Heart left ventricle (tissue), 16 donors: ENCODE data around the gene IDI2. TPM values are rescaled to one million over a fixed set of nuclear protein-coding genes. Genes with fewer than 3 reads are reported as not detected.

ENCODE experiments used
- ATAC-seq, 4 donors: fragments of 200-7000 bp; cut with Tn5 transposase; one replicate each; pipeline ENCODE4 v1.9.1; 2020 to 2022; ENCODE audit warnings: moderate library complexity in 4 of 4, mild to moderate bottlenecking in 3 of 4, moderate number of reproducible peaks in 1 of 4
- DNase-seq, 5 donors: peaks; one replicate each; pipeline ENCODE4 v3.0.0-alpha.2; 2020
- H3K27ac ChIP-seq, 12 donors: fragments of 200-600 bp; sonication (generic) in 4 of 12; one replicate each; pipeline versions ENCODE4 v1.5.0 to v1.8.0; 2016 to 2022; ENCODE audit warnings: mild to moderate bottlenecking in 2 of 12
- H3K27me3 ChIP-seq, 9 donors: fragments of 200-600 bp; sonication (generic) in 2 of 9; one replicate each; pipeline versions ENCODE4 v1.5.1 to v1.8.0; 2016 to 2022; ENCODE audit warnings: mild to moderate bottlenecking in 3 of 9
- H3K36me3 ChIP-seq, 9 donors: fragments of 200-600 bp; sonication (generic) in 2 of 9; one replicate each; pipeline versions ENCODE4 v1.5.0 to v1.8.0; 2018 to 2022; ENCODE audit warnings: mild to moderate bottlenecking in 2 of 9
- H3K4me1 ChIP-seq, 12 donors: fragments of 200-600 bp; sonication (generic) in 4 of 12; one replicate each; pipeline versions ENCODE4 v1.5.0 to v1.8.0; 2016 to 2022; ENCODE audit warnings: mild to moderate bottlenecking in 3 of 12
- H3K4me3 ChIP-seq, 12 donors: fragments of 200-600 bp; sonication (generic) in 4 of 12; one replicate each; pipeline versions ENCODE4 v1.5.0 to v1.8.0; 2017 to 2022; ENCODE audit warnings: mild to moderate bottlenecking in 9 of 12, moderate library complexity in 4 of 12
- H3K9me3 ChIP-seq, 12 donors: fragments of 200-600 bp; sonication (generic) in 4 of 12; one replicate each; pipeline versions ENCODE4 v1.5.0 to v1.8.0; 2016 to 2022; ENCODE audit warnings: mild to moderate bottlenecking in 1 of 12
- POLR2A ChIP-seq, 2 donors: fragments of 450-650 bp; IDR thresholded peaks; one replicate each; pipeline ENCODE4 v1.6.1; 2017; ENCODE audit warnings: antibody characterized with exemption in 2 of 2, mild to moderate bottlenecking in 2 of 2, moderate library complexity in 2 of 2
- WGBS, 4 donors: extraction: QIAGEN DNeasy Blood & Tissue Kit in 2 of 4; methylation state at CpG; one replicate each; pipeline versions ENCODE4 v1.1.5 to v1.1.7; 2013 to 2018; 5-methylcytosine and 5-hydroxymethylcytosine counted together
- intact Hi-C, 10 donors: fragments of 100-400 bp; cut with DNase I; formaldehyde crosslinking; loops; one replicate each; pipeline versions ENCODE4 v1.11.1 to v1.14.2; 2022
- polyA plus RNA-seq, 2 donors: library from polyadenylated mRNA; stranded (reverse); fragments of 200-250 nt; gene quantifications; one replicate each; pipeline ENCODE4 v1.2.3, GENCODE V29; 2013
- total RNA-seq, 9 donors: library from RNA; depleted of rRNA in 2 of 9; stranded (reverse); fragments of >200 nt in 2 of 9; fragmentation: NEBNext Ultra II Directional in 3 of 9; extraction: Animal tissue kit (Norgen Biotek cat#: 25700) in 3 of 9; gene quantifications; one replicate each; pipeline versions ENCODE4 v1.1.0 to v1.2.4, GENCODE V29; 2016 to 2023
- TF ChIP-seq, protein P1 (sequence below), 12 donors: fragments of 200-600 bp; sonication (generic) in 4 of 12; IDR thresholded peaks; one replicate each; pipeline versions ENCODE4 v1.5.0 to v1.8.0; 2018 to 2022; ENCODE audit warnings: antibody characterized with exemption in 12 of 12, mild to moderate bottlenecking in 5 of 12
- donor health status: ischemic (EF 13 %, LVEDD 7.1; RV severe dilation, severe dysfunction).
- donor health status: healthy with polysubstance abuse.
- donor health status: DM: no; HTN: yes; CAD: no.
- donor health status: DM: no; HTN: no; CAD: no.
- donor health status: ischemic (EF 25% LVEDD 6.9; RV normal size, moderate dysfunction).
- donor health status: ischemic (EF 25% LVEDD 5.7; RV mildly dilated, moderate dysfunction).
- donor health status: healthy.
- donor health status: DM: yes; HTN: yes; CAD: no.
- donor health status: ischemic (EF 35%, LVEDD 5.7; RV mildly dilated, moderate dysfunction).
- donor health status: nonischemic (EF 11% LVEDD 7.7; RV severe dilation, severe dysfunction).
- donor health status: DM: yes; HTN: yes; CAD: no.
- donor health status: PGD.
- donor health status: ischemic (EF 29% LVEDD 5.4; RV normal size, mild dysfunction).
- donor health status: nonischemic (EF 23%, LVEDD 6.1; RV moderate dilation, normal function).

Gene IDI2
- total and polyA plus RNA-seq, 11 donors, result 0.18 to 0.72 (median 0.28) TPM; not detected in 4

DNA sequence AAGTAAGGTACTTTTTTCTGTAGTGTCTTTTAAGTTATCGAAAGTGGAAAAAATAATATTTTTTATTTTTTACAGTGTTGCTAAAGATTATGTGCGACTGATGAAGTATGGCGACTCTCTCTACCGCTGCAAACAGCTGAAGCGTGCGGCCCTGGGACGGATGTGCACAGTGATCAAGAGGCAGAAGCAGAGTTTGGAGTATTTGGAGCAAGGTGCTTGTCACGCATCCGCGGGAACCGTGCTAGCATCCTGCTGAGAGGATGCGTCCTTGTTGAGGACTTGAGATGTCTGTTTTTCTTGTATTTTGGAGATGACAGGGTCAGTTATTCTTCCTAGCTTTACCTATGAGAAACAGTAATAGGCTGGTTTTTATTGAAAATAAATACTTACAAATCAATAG is 29.6 kb downstream of the IDI2 start:
- Histone ChIP-seq H3K9me3 (no peaks in the 10 kb centered on the region), H3K4me3 (no peak overlapping the region), H3K27me3 (no peaks in the 10 kb centered on the region), H3K27ac (no peak overlapping the region), H3K4me1 (no peaks in the 10 kb centered on the region), H3K36me3 (peaks cover 0 to 88% (median 84%) of the 10 kb centered on the region in 9 donors)
- no peak for ATAC-seq
- intact Hi-C loops, result no loop called here
- DNase-seq, result no peak
- 93 to 97% (median 97%) methylated on average over 12 of the region's 12 CpGs for WGBS, 4 donors
- TF ChIP-seq, protein P1, sequence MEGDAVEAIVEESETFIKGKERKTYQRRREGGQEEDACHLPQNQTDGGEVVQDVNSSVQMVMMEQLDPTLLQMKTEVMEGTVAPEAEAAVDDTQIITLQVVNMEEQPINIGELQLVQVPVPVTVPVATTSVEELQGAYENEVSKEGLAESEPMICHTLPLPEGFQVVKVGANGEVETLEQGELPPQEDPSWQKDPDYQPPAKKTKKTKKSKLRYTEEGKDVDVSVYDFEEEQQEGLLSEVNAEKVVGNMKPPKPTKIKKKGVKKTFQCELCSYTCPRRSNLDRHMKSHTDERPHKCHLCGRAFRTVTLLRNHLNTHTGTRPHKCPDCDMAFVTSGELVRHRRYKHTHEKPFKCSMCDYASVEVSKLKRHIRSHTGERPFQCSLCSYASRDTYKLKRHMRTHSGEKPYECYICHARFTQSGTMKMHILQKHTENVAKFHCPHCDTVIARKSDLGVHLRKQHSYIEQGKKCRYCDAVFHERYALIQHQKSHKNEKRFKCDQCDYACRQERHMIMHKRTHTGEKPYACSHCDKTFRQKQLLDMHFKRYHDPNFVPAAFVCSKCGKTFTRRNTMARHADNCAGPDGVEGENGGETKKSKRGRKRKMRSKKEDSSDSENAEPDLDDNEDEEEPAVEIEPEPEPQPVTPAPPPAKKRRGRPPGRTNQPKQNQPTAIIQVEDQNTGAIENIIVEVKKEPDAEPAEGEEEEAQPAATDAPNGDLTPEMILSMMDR (IDR thresholded peaks at IDR 0.05), result no peak
- TF ChIP-seq POLR2A (IDR thresholded peaks at IDR 0.05), result no peak

- no peak for DNase-seq
- intact Hi-C loops, result no loop called here
- H3K4me3 ChIP-seq, result no peak overlapping the region
- H3K27ac ChIP-seq, result no peak overlapping the region
- no peak for ATAC-seq
- no peaks in the 10 kb centered on the region for H3K9me3 ChIP-seq
- peaks cover 0 to under 1% (median 0%) of the 10 kb centered on the region in 12 donors for H3K4me1 ChIP-seq
- no peaks in the 10 kb centered on the region for H3K27me3 ChIP-seq
- TF ChIP-seq, protein P1 (IDR thresholded peaks at IDR 0.05), result no peak
- TF ChIP-seq POLR2A (IDR thresholded peaks at IDR 0.05), result no peak
- H3K36me3 ChIP-seq, result peaks cover 0 to 83% (median 79%) of the 10 kb centered on the region in 9 donors
- WGBS, 4 donors, result 88 to 92% (median 91%) methylated on average over 7 of the region's 7 CpGs
Measured at GRCh38 chr10:995559-995926, 30.1 kb downstream of the IDI2 start.

GRCh38 chr10:994836-995558 is 30.7 kb downstream of the IDI2 start:
- whole genome bisulfite sequencing, 4 donors, result 79 to 86% (median 84%) methylated on average over 6 of the region's 6 CpGs
- TF ChIP-seq, protein P1 (IDR thresholded peaks at IDR 0.05), result no peak
- TF ChIP-seq POLR2A (IDR thresholded peaks at IDR 0.05), result no peak
- no peak for DNase-seq
- intact Hi-C loops, result no loop called here
- H3K27ac ChIP-seq, result no peak overlapping the region
- H3K4me1 ChIP-seq, result peaks cover 0 to 6% (median under 1%) of the 10 kb centered on the region in 12 donors
- H3K9me3 ChIP-seq, result no peaks in the 10 kb centered on the region
- H3K36me3 ChIP-seq, result peaks cover 0 to 78% (median 74%) of the 10 kb centered on the region in 9 donors
- no peak overlapping the region for H3K4me3 ChIP-seq
- H3K27me3 ChIP-seq, result no peaks in the 10 kb centered on the region
- ATAC-seq, result no peak

DNA sequence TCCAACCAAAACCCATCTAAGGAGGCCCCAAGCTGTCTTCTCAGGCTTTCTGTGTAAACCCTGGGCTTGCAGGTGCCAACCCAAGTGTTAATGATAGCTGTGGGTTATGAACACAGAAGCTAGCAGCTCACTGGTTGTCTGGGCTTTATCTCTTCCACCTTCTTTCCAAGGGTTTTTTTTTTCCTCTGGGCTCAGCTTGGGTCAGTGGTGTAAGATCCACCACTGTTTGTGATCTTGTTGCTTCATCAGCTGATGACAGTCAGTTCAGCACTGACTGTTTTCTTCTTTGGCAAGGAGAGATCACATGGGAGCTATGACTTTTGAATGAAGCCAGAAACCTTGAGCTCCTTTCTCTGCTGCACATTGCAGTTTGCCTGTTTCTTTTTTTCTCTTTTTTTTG is 32.8 kb downstream of the IDI2 start:
- TF ChIP-seq POLR2A (IDR thresholded peaks at IDR 0.05), result no peak
- TF ChIP-seq, protein P1 (IDR thresholded peaks at IDR 0.05), result no peak
- peaks cover 0 to 57% (median 53%) of the 10 kb centered on the region in 9 donors for H3K36me3 ChIP-seq
- peaks cover 0 to 19% (median 12%) of the 10 kb centered on the region in 12 donors for H3K4me1 ChIP-seq
- H3K27me3 ChIP-seq, result no peaks in the 10 kb centered on the region
- no peak for DNase-seq
- intact Hi-C loops, result no loop called here
- H3K9me3 ChIP-seq, result no peaks in the 10 kb centered on the region
- H3K4me3 ChIP-seq, result no peak overlapping the region
- no peak overlapping the region for H3K27ac ChIP-seq
- no peak for ATAC-seq
